ENCODE measurements around the gene LRRC3. TPM values are rescaled to one million over a fixed set of nuclear protein-coding genes. Genes with fewer than 3 reads are reported as not detected.

LRRC3 gene
- total RNA-seq, 1 donor from 2014 or later = 3.0 TPM

DNA sequence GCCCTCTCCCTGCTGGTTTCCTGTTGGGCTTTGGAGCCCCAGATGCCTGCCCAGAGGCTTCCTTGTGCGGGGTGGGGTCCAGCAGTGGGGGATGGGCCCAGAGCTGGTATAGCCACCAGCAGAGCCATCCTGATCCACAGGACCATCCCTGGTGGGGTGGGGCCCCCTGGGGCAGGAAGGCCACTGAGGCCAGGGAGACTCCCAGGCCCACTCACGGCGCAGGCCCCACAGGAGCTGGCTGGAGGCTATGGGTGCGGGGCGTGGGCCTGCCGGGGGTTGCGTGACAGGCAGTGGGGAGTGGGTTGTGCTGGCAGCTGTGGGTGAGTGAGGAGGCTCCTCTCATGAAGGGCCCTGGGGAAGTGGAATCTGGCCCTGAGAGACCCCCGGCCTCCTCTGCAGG, 5.7 kb downstream of the LRRC3 start:
- TF ChIP-seq, protein P1, sequence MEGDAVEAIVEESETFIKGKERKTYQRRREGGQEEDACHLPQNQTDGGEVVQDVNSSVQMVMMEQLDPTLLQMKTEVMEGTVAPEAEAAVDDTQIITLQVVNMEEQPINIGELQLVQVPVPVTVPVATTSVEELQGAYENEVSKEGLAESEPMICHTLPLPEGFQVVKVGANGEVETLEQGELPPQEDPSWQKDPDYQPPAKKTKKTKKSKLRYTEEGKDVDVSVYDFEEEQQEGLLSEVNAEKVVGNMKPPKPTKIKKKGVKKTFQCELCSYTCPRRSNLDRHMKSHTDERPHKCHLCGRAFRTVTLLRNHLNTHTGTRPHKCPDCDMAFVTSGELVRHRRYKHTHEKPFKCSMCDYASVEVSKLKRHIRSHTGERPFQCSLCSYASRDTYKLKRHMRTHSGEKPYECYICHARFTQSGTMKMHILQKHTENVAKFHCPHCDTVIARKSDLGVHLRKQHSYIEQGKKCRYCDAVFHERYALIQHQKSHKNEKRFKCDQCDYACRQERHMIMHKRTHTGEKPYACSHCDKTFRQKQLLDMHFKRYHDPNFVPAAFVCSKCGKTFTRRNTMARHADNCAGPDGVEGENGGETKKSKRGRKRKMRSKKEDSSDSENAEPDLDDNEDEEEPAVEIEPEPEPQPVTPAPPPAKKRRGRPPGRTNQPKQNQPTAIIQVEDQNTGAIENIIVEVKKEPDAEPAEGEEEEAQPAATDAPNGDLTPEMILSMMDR (conservative IDR thresholded peaks at IDR 0.05; ENCODE audit: low read depth, low read length) = no peak
- H3K4me3 ChIP-seq (ENCODE audit: low read depth, low read length) = no peak overlapping the region
- no peak for DNase-seq (ENCODE audit: low read depth)

DNA sequence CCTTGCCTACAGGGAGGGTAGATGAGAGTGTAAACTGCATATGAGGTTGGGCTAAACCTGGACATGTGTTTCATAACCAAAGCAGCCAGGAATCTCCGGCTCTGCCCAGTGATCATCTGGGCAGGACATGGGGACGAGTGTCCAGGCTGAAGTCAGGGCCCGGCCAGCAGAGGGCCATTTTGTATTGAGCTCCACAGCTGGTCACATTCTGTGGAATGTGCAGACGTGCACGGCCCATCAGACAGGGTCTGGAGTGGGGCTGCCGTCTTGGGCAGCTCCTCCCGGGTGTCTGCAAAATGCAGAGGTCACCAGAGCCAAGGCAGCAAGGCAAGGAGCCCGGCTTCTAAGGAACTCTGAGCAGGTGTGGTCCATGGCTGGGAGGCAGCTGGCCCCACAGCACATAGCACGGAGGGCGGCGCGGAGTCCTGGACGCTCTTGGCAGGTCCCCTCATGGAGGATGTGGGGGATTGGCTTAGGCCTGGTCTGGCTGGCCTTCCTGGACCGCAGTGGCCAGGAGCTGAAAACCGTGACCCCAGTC, 6.2 kb downstream of the LRRC3 start:
- H3K4me3 ChIP-seq (ENCODE audit: low read depth, low read length) = no peak overlapping the region
- TF ChIP-seq, protein P1 (conservative IDR thresholded peaks at IDR 0.05; ENCODE audit: low read depth, low read length) = no peak
- no peak for DNase-seq (ENCODE audit: low read depth)

DNA sequence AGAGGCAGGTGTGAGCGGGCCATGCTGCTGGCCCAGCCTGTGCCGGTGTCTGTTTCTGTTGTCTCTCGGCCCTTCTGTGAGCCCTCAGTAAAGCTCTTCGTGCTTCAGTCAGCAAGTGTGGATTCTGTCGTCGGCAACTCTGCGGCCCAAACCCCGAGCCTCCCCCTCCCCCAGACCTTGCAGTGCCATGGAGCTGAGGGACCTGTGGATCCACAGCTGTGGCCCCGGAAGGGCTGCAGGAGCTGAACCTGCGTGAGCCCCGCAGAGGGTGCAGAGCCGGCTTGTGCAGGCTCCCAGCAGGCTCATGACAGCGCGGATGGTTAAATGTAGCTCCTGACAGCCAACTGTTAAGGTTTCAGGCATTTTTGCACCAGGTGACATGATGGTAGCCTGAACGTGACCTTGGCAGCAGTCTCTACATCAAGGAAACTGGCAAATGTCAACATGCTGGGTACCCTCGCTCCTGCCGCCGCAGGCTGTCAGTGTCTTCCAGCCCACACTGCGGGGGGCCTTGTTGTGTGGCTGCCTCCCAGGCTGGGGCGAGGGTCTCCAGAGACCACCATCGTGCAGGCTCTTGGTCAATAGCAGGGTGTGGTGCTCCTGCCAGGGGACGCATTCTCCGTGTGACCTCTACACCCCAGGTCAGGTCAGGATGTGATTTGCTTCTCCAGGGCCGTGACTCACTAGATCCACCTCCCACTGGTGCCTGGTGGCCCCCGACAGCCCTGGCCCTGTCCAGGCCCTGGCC, 7.0 kb downstream of the LRRC3 start:
- H3K4me3 ChIP-seq (ENCODE audit: low read depth, low read length) = no peak overlapping the region
- no peak for DNase-seq (ENCODE audit: low read depth)
- TF ChIP-seq, protein P1 (conservative IDR thresholded peaks at IDR 0.05; ENCODE audit: low read depth, low read length) = no peak

- H3K4me3 ChIP-seq (ENCODE audit: low read depth, low read length) = no peak overlapping the region
- DNase-seq (ENCODE audit: low read depth) = no peak
- TF ChIP-seq, protein P1 (conservative IDR thresholded peaks at IDR 0.05; ENCODE audit: low read depth, low read length) = no peak
Measured at GRCh38 chr21:44462834-44463200, 7.5 kb downstream of the LRRC3 start.

DNA sequence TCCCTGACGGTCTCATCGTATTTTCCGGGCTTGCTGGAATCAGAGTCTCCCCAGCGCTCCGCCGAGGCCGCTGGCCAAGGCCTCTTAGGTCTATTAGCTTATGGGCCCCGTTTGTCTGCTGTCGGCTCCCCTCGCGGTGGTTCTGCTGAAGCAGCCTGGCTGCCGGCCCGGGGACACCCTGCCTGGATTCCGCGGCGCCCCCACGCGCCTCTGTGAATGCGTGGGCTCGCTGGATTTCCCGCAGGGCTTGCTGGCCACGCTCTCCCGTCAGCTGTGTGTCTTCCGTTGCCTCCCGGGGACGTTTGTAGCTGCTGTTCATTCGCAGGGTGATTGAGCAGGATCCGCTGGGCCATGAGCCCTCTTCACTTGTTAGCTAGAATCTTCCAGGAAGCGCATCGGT, 8.4 kb downstream of the LRRC3 start:
- no peak for DNase-seq (ENCODE audit: low read depth)
- TF ChIP-seq, protein P1 (conservative IDR thresholded peaks at IDR 0.05; ENCODE audit: low read depth, low read length) = no peak
- H3K4me3 ChIP-seq (ENCODE audit: low read depth, low read length) = no peak overlapping the region

GRCh38 chr21:44464351-44464750, 9.0 kb downstream of the LRRC3 start:
- TF ChIP-seq, protein P1 (conservative IDR thresholded peaks at IDR 0.05; ENCODE audit: low read depth, low read length) = no peak
- DNase-seq (ENCODE audit: low read depth) = no peak
- H3K4me3 ChIP-seq (ENCODE audit: low read depth, low read length) = no peak overlapping the region

Measured in epithelial cell of proximal tubule (primary cell).